D721Med (cell line): ENCODE measurements around the gene SLC43A2.
"Not testable (repeated sequence)": the region's sequence is repeated elsewhere in the genome, so short reads cannot be mapped to it uniquely, and the experiment has no call there.

ENCODE experiments used
- DNase-seq: peaks from one replicate; pipeline ENCODE4 v3.0.0; 2011; ENCODE audit warnings: low spot score; ENCODE audit not compliant: insufficient read length
- FAIRE-seq: peaks from 2 replicates; lab custom pipeline; 2011; peaks lifted over from hg19 to GRCh38; lab: Jason Lieb, UNC
- CTCF ChIP-seq: IDR thresholded peaks from 2 replicates; pipeline ENCODE4 v1.5.1; 2012; ENCODE audit warnings: mild to moderate bottlenecking, control low read depth; ENCODE audit not compliant: insufficient read depth; ENCODE audit errors: missing control alignments

SLC43A2 gene

GRCh38 chr17:1529863-1530262 is 98.8 kb downstream of the SLC43A2 start:
- DNase-seq = no peak
- no peak for TF ChIP-seq CTCF
- FAIRE-seq = no peak

GRCh38 chr17:1526876-1527275 is 101.8 kb downstream of the SLC43A2 start:
- not testable (repeated sequence) for DNase-seq, FAIRE-seq

GRCh38 chr17:1522626-1523025 is 106.0 kb downstream of the SLC43A2 start:
- no peak for TF ChIP-seq CTCF
- DNase-seq = no peak
- no peak for FAIRE-seq

- no peak for TF ChIP-seq CTCF
- DNase-seq = no peak
- FAIRE-seq = no peak
Observed at GRCh38 chr17:1521086-1521640, 107.5 kb downstream of the SLC43A2 start.

GRCh38 chr17:1519678-1520077 is 109.0 kb downstream of the SLC43A2 start:
- no peak for FAIRE-seq
- TF ChIP-seq CTCF = no peak
- no peak for DNase-seq
